H1 (cell line): ENCODE measurements around the gene CDH22. TPM values are rescaled to one million over a fixed set of nuclear protein-coding genes. Genes with fewer than 3 reads are reported as not detected.

Experiments
- CTCF ChIA-PET: fragments of 300-600 bp; sonication (Branson Sonifier 250); formaldehyde crosslinking; loops from one replicate; lab custom pipeline; 2021; ENCODE audit not compliant: partially characterized antibody; lab: Charles Lee
- POLR2A ChIA-PET: fragments of 300-600 bp; sonication (Branson Sonifier 250); formaldehyde crosslinking; loops from one replicate; lab custom pipeline; 2021; ENCODE audit warnings: inconsistent platforms; ENCODE audit not compliant: partially characterized antibody; lab: Charles Lee
- DNase-seq, 2 experiments: peaks; one replicate each; pipeline versions ENCODE4 v3.0.0 to v3.0.0-alpha.2; 2010 to 2022; ENCODE audit warnings: low spot score in 2 of 2, low read depth in 1 of 2, mixed read lengths in 1 of 2
- FAIRE-seq: peaks from 2 replicates; lab custom pipeline; 2011; peaks lifted over from hg19 to GRCh38; lab: Jason Lieb, UNC
- H2AFZ ChIP-seq: 2 replicates; pipeline ENCODE4 v1.8.1; 2012; ENCODE audit warnings: low read length, inconsistent platforms
- H2AK5ac ChIP-seq: 2 replicates; pipeline ENCODE4 v1.6.1; 2013; ENCODE audit warnings: low read depth, low read length
- H2BK120ac ChIP-seq: replicated peaks from 2 replicates; pipeline ENCODE3; 2013; ENCODE audit warnings: low read depth, low read length, inconsistent platforms
- H2BK12ac ChIP-seq: 2 replicates; pipeline ENCODE4 v1.6.1; 2013; ENCODE audit warnings: low read depth, low read length
- H2BK15ac ChIP-seq: 2 replicates; pipeline ENCODE4 v1.6.1; 2013; ENCODE audit warnings: low read length
- H2BK20ac ChIP-seq: 2 replicates; pipeline ENCODE4 v1.6.1; 2013; ENCODE audit warnings: low read length
- H2BK5ac ChIP-seq: 2 replicates; pipeline ENCODE4 v1.6.1; 2013; ENCODE audit warnings: low read depth, low read length
- H3K14ac ChIP-seq: 2 replicates; pipeline ENCODE4 v1.6.1; 2013; ENCODE audit warnings: inconsistent platforms; ENCODE audit not compliant: insufficient read length
- H3K18ac ChIP-seq: 2 replicates; pipeline ENCODE4 v1.6.1; 2013; ENCODE audit warnings: low read length; ENCODE audit errors: extremely low read depth
- H3K23ac ChIP-seq: 2 replicates; pipeline ENCODE4 v1.6.1; 2013; ENCODE audit warnings: inconsistent platforms; ENCODE audit not compliant: insufficient read length
- H3K23me2 ChIP-seq: 2 replicates; pipeline ENCODE4 v1.6.1; 2013; ENCODE audit warnings: low read depth, low read length
- H3K27ac ChIP-seq: 2 replicates; pipeline ENCODE4 v1.6.1; 2011; ENCODE audit warnings: low read depth, low read length, inconsistent platforms
- H3K27me3 ChIP-seq, 4 experiments: replicated peaks in 1 of 4; 1 replicate in 1 of 4; 2 replicates in 3 of 4; pipeline versions ENCODE4 v1.6.1 to v1.8.1; 2011 to 2013; ENCODE audit warnings: low read length in 3 of 4, mild to moderate bottlenecking in 3 of 4, inconsistent platforms in 2 of 4, mixed read lengths in 2 of 4, moderate library complexity in 1 of 4; ENCODE audit not compliant: control insufficient read depth in 3 of 4, insufficient read depth in 3 of 4; ENCODE audit errors: extremely low read depth in 1 of 4
- H3K36me3 ChIP-seq, 4 experiments: 2 replicates each; pipeline versions ENCODE4 v1.6.1 to v1.8.1; 2011 to 2013; ENCODE audit warnings: mild to moderate bottlenecking in 4 of 4, low read length in 3 of 4, moderate library complexity in 2 of 4, control low read depth in 1 of 4, inconsistent platforms in 1 of 4; ENCODE audit not compliant: insufficient read depth in 4 of 4, control insufficient read depth in 2 of 4
- H3K4ac ChIP-seq: replicated peaks from 2 replicates; pipeline ENCODE3; 2013; ENCODE audit warnings: low read length, low read depth, mixed read lengths, inconsistent platforms; ENCODE audit not compliant: insufficient read length
- H3K4me1 ChIP-seq, 4 experiments: replicated peaks in 1 of 4; 1 replicate in 1 of 4; 2 replicates in 3 of 4; pipeline versions ENCODE4 v1.6.1 to v1.8.1; 2011 to 2013; ENCODE audit warnings: low read length in 3 of 4, inconsistent platforms in 2 of 4, mixed read lengths in 1 of 4; ENCODE audit not compliant: insufficient read depth in 4 of 4, control insufficient read depth in 3 of 4
- H3K4me2 ChIP-seq, 2 experiments: 2 replicates each; pipeline versions ENCODE4 v1.6.1 to v1.8.1; 2011 to 2013; ENCODE audit warnings: low read depth in 2 of 2, low read length in 2 of 2, control low read depth in 1 of 2, inconsistent platforms in 1 of 2, mild to moderate bottlenecking in 1 of 2; ENCODE audit not compliant: insufficient read depth in 1 of 2
- H3K4me3 ChIP-seq, 4 experiments: fragments of 200-600, 300-600 bp in 1 of 4; sonication (generic), shearing (Covaris generic), sonication (Bioruptor Twin) in 1 of 4; 2 replicates each; pipeline versions ENCODE4 v1.5.1 to v1.8.1; 2011 to 2016; ENCODE audit warnings: low read length in 4 of 4, low read depth in 3 of 4, control low read depth in 2 of 4, inconsistent platforms in 2 of 4, mild to moderate bottlenecking in 2 of 4, mixed read lengths in 1 of 4, moderate library complexity in 1 of 4; ENCODE audit not compliant: insufficient read depth in 2 of 4; ENCODE audit errors: extremely low read depth in 1 of 4
- H3K56ac ChIP-seq: replicated peaks from 2 replicates; pipeline ENCODE3; 2013; ENCODE audit warnings: low read depth, mild to moderate bottlenecking, mixed read lengths, low read length, inconsistent platforms; ENCODE audit not compliant: insufficient read length
- H3K79me1 ChIP-seq: 2 replicates; pipeline ENCODE4 v1.6.1; 2013; ENCODE audit warnings: low read depth, low read length, control low read depth
- H3K79me2 ChIP-seq, 2 experiments: 2 replicates each; pipeline versions ENCODE4 v1.6.1 to v1.8.1; 2012 to 2013; ENCODE audit warnings: low read length in 2 of 2, mild to moderate bottlenecking in 2 of 2, inconsistent platforms in 1 of 2; ENCODE audit not compliant: insufficient read depth in 2 of 2, control insufficient read depth in 1 of 2
- H3K9ac ChIP-seq, 4 experiments: replicated peaks in 1 of 4; 1 replicate in 1 of 4; 2 replicates in 3 of 4; pipeline versions ENCODE4 v1.6.1 to v1.8.1; 2011 to 2013; ENCODE audit warnings: low read depth in 3 of 4, low read length in 3 of 4, control low read depth in 2 of 4, mild to moderate bottlenecking in 2 of 4, moderate library complexity in 2 of 4, inconsistent platforms in 1 of 4; ENCODE audit errors: extremely low read depth in 1 of 4
- H3K9me3 ChIP-seq, 2 experiments: 2 replicates each; pipeline versions ENCODE4 v1.6.1 to v1.8.1; 2012 to 2013; ENCODE audit warnings: mild to moderate bottlenecking in 2 of 2, moderate library complexity in 2 of 2, control low read depth in 1 of 2, inconsistent platforms in 1 of 2, low read depth in 1 of 2, low read length in 1 of 2, mixed read lengths in 1 of 2; ENCODE audit not compliant: insufficient read depth in 2 of 2
- H4K20me1 ChIP-seq, 2 experiments: replicated peaks in 1 of 2; 2 replicates each; pipeline versions ENCODE3 to v1.8.1; 2011 to 2013; ENCODE audit warnings: inconsistent platforms in 2 of 2, low read length in 2 of 2, mild to moderate bottlenecking in 1 of 2; ENCODE audit not compliant: insufficient read depth in 2 of 2, control insufficient read depth in 1 of 2
- H4K5ac ChIP-seq: 2 replicates; pipeline ENCODE4 v1.6.1; 2013; ENCODE audit warnings: low read length, low read depth, mixed read lengths, inconsistent platforms; ENCODE audit not compliant: insufficient read length
- H4K8ac ChIP-seq: 2 replicates; pipeline ENCODE4 v1.8.0; 2013; ENCODE audit warnings: mild to moderate bottlenecking, moderate library complexity, low read length, inconsistent platforms; ENCODE audit not compliant: insufficient read depth; ENCODE audit errors: extremely low read depth
- H4K91ac ChIP-seq: replicated peaks from 2 replicates; pipeline ENCODE3; 2013; ENCODE audit warnings: low read length, mixed read lengths, inconsistent platforms; ENCODE audit not compliant: insufficient read length
- BCL11A ChIP-seq, 2 experiments: IDR thresholded peaks; one replicate each; pipeline ENCODE4 v1.6.1; 2011; ENCODE audit warnings: low read depth in 2 of 2, low read length in 2 of 2, mild to moderate bottlenecking in 2 of 2
- CBX5 ChIP-seq: fragments of 300-800, 300-1000 bp; sonication (generic); IDR thresholded peaks from 2 replicates; pipeline ENCODE4 v1.7.1; 2016; ENCODE audit warnings: antibody characterized with exemption, low read length, low read depth
- CTBP2 ChIP-seq: IDR thresholded peaks from 2 replicates; pipeline ENCODE4 v1.7.0; 2011; ENCODE audit warnings: borderline replicate concordance, mild to moderate bottlenecking, moderate library complexity, mixed read lengths, low read length; ENCODE audit not compliant: insufficient read depth, insufficient read length
- EP300 ChIP-seq, 2 experiments: IDR thresholded peaks; 1 replicate in 1 of 2; 2 replicates in 1 of 2; pipeline ENCODE4 v1.6.1; 2011 to 2012; ENCODE audit warnings: low read depth in 2 of 2, low read length in 2 of 2, mild to moderate bottlenecking in 2 of 2, borderline replicate concordance in 1 of 2, inconsistent platforms in 1 of 2, moderate library complexity in 1 of 2
- FOSL1 ChIP-seq: IDR thresholded peaks from 2 replicates; pipeline ENCODE4 v1.6.1; 2011; ENCODE audit warnings: mild to moderate bottlenecking, low read depth, low read length, moderate library complexity; ENCODE audit not compliant: insufficient read depth
- HDAC6 ChIP-seq: IDR thresholded peaks from one replicate; pipeline ENCODE4 v1.7.1; 2012; ENCODE audit warnings: low read depth, mild to moderate bottlenecking, inconsistent platforms, low read length, moderate library complexity
- JUN ChIP-seq: IDR thresholded peaks from 2 replicates; pipeline ENCODE4 v1.6.1; 2011; ENCODE audit warnings: low read depth, mild to moderate bottlenecking, improper control_type of control experiment, low read length
- POLR2A ChIP-seq, 2 experiments: IDR thresholded peaks; 1 replicate in 1 of 2; 2 replicates in 1 of 2; pipeline ENCODE4 v1.6.1; 2011; ENCODE audit warnings: low read depth in 2 of 2, low read length in 2 of 2, mild to moderate bottlenecking in 2 of 2; ENCODE audit errors: control extremely low read depth in 1 of 2
- RFX5 ChIP-seq: IDR thresholded peaks from 2 replicates; pipeline ENCODE4 v1.6.1; 2011; ENCODE audit warnings: low read depth, low read length, improper control_type of control experiment, borderline replicate concordance
- RNF2 ChIP-seq: fragments of 200-900, 300-1000 bp; sonication (generic); IDR thresholded peaks from 2 replicates; pipeline ENCODE4 v1.7.1; 2016; ENCODE audit warnings: borderline replicate concordance, low read depth, mild to moderate bottlenecking, antibody characterized with exemption, low read length; ENCODE audit not compliant: poor library complexity, severe bottlenecking; ENCODE audit errors: missing control alignments
- SP4 ChIP-seq: IDR thresholded peaks from 2 replicates; pipeline ENCODE4 v1.6.1; 2012; ENCODE audit warnings: low read length, inconsistent platforms
- WGBS, 2 experiments: shearing (Covaris generic) in 1 of 2; methylation state at CpG; one replicate each; pipeline versions ENCODE4 v1.1.6 to v1.1.7; 2013 to 2015; ENCODE audit warnings: low lambda C conversion rate in 2 of 2, mixed read lengths in 2 of 2, inconsistent platforms in 1 of 2, low coverage in 1 of 2, missing lambda C conversion rate in 1 of 2; ENCODE audit not compliant: insufficient replicate concordance in 2 of 2, insufficient coverage in 1 of 2, insufficient read length in 1 of 2; ENCODE audit errors: extremely low coverage in 1 of 2, missing lambda C conversion rate in 1 of 2; 5-methylcytosine and 5-hydroxymethylcytosine counted together
- polyA plus RNA-seq, 7 experiments: library from polyadenylated mRNA; depleted of rRNA in 3 of 7; stranded (reverse) in 5 of 7; unstranded in 2 of 7; fragments of >200 nt in 5 of 7; fragments of 200-250 nt in 2 of 7; gene quantifications; 1 replicate in 5 of 7; 2 replicates in 1 of 7; 4 replicates in 1 of 7; pipeline versions ENCODE4 v1.2.1 to v1.2.3, GENCODE V29; 2011 to 2013; ENCODE audit warnings: missing spikeins in 2 of 7, mixed read lengths in 2 of 7
- total RNA-seq: library from RNA; stranded (reverse); fragmentation: NEBNext Ultra II Directional; extraction: Animal tissue kit (Norgen Biotek cat#: 25700); gene quantifications from 2 replicates; pipeline ENCODE4 v1.2.1, GENCODE V29; 2021
- TF ChIP-seq, protein P1 (sequence below): IDR thresholded peaks from 2 replicates; pipeline ENCODE4 v1.6.1; 2012; ENCODE audit warnings: low read length, inconsistent platforms

The CDH22 gene
- total and polyA plus RNA-seq, 2 of the 8 experiments (the other 6 are each of a cell fraction or from before 2014, with no cell fraction given), result 0.35 to 0.39 TPM

- H3K23ac ChIP-seq, result no peak overlapping the region
- no peaks in the 10 kb centered on the region for H3K36me3 ChIP-seq
- no peak overlapping the region for H4K91ac ChIP-seq
- peaks cover 0 to 5% (median 1%) of the 10 kb centered on the region in 4 experiments; a peak in 2 of 7 replicates for H3K4me1 ChIP-seq
- H3K56ac ChIP-seq, result no peak overlapping the region
- no peak overlapping the region for H2BK5ac ChIP-seq
- ChIA-PET CTCF (interaction anchor here (0.7 to 1.4 kb wide), 6 partner anchors 9 to 276 kb away, joined by 3 to 5 read pairs (median 4); no protein-coding TSS in a partner anchor), POLR2A (no interaction called here)
- H3K18ac ChIP-seq, result no peak overlapping the region
- H3K79me2 ChIP-seq, result no peaks in the 10 kb centered on the region
- DNase-seq (no peak), FAIRE-seq (no peak)
- H4K5ac ChIP-seq, result no peak overlapping the region
- no peak overlapping the region for H2BK12ac ChIP-seq
- no peak overlapping the region for H3K14ac ChIP-seq
- H3K4me3 ChIP-seq, result no peak overlapping the region
- H2BK120ac ChIP-seq, result no peak overlapping the region
- peaks cover 0 to 3% (median 0%) of the 10 kb centered on the region in 4 experiments; a peak in 1 of 7 replicates for H3K27me3 ChIP-seq
- no peak overlapping the region for H3K9ac ChIP-seq
- H2BK15ac ChIP-seq, result no peak overlapping the region
- H4K8ac ChIP-seq, result no peak overlapping the region
- H2AK5ac ChIP-seq, result no peak overlapping the region
- no peaks in the 10 kb centered on the region for H4K20me1 ChIP-seq
- H2BK20ac ChIP-seq, result no peak overlapping the region
- no peak overlapping the region for H3K4ac ChIP-seq
- H3K27ac ChIP-seq, result no peak overlapping the region
- H3K23me2 ChIP-seq, result peaks cover 2% of the 10 kb centered on the region; the same call in 1 of the 2 replicates
- H3K79me1 ChIP-seq, result no peaks in the 10 kb centered on the region
- H2AFZ ChIP-seq, result no peak overlapping the region
- WGBS, 2 experiments, result 85 to 100% methylated on average over 3 of the region's 3 CpGs
- no peaks in the 10 kb centered on the region for H3K9me3 ChIP-seq
- no peak overlapping the region for H3K4me2 ChIP-seq
- TF ChIP-seq POLR2A (IDR thresholded peaks at IDR 0.05; ENCODE audit: control extremely low read depth in 1 of 2, low read depth in 2 of 2, low read length in 2 of 2), result no peak
- TF ChIP-seq RFX5, result no peak
- TF ChIP-seq SP4, result no peak
- no peak for TF ChIP-seq EP300 (IDR thresholded peaks at IDR 0.05; ENCODE audit: borderline replicate concordance in 1 of 2, low read depth in 2 of 2, low read length in 2 of 2)
- TF ChIP-seq CBX5, result no peak
- TF ChIP-seq RNF2, result no peak
- no peak for TF ChIP-seq FOSL1
- TF ChIP-seq HDAC6, result no peak
- no peak for TF ChIP-seq JUN
- no peak for TF ChIP-seq CTBP2
- TF ChIP-seq, protein P1, sequence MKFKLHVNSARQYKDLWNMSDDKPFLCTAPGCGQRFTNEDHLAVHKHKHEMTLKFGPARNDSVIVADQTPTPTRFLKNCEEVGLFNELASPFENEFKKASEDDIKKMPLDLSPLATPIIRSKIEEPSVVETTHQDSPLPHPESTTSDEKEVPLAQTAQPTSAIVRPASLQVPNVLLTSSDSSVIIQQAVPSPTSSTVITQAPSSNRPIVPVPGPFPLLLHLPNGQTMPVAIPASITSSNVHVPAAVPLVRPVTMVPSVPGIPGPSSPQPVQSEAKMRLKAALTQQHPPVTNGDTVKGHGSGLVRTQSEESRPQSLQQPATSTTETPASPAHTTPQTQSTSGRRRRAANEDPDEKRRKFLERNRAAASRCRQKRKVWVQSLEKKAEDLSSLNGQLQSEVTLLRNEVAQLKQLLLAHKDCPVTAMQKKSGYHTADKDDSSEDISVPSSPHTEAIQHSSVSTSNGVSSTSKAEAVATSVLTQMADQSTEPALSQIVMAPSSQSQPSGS, result no peak
- no peak for TF ChIP-seq BCL11A (IDR thresholded peaks at IDR 0.05; ENCODE audit: low read depth in 2 of 2, low read length in 2 of 2)
These were observed 9.9 kb downstream of the CDH22 start for GRCh38 chr20:46298374-46298773.
